H7 (cell line): ENCODE measurements around the gene CFH. TPM values are rescaled to one million over a fixed set of nuclear protein-coding genes. Genes with fewer than 3 reads are reported as not detected.
A peak's percentile ranks its signal among the peaks of the same experiment; 100 is the strongest.

Experiments used
- DNase-seq: peaks from one replicate; pipeline ENCODE4 v3.0.0; 2012
- H3K27me3 ChIP-seq: 2 replicates; pipeline ENCODE4 v1.6.0; 2011; ENCODE audit warnings: mild to moderate bottlenecking, low read length; ENCODE audit not compliant: control insufficient read depth, insufficient read depth
- H3K36me3 ChIP-seq: replicated peaks from 2 replicates; pipeline ENCODE4 v1.5.1; 2011; ENCODE audit warnings: low read length; ENCODE audit not compliant: control insufficient read depth, insufficient read depth
- H3K4me3 ChIP-seq: 2 replicates; pipeline ENCODE4 v1.5.1; 2011; ENCODE audit warnings: low read depth, mild to moderate bottlenecking, control low read depth, low read length, moderate library complexity; ENCODE audit not compliant: insufficient read depth
- total RNA-seq: library from RNA; depleted of rRNA; stranded (reverse); fragments of >200 nt; shearing (Covaris generic); gene quantifications from 2 replicates; pipeline ENCODE4 v1.2.3, GENCODE V29; 2014

Gene CFH
- total RNA-seq, 1 experiment from 2014 or later = not detected

- no peak overlapping the region for H3K4me3 ChIP-seq
- H3K27me3 ChIP-seq = no peaks in the 10 kb centered on the region
- DNase-seq = no peak
- no peaks in the 10 kb centered on the region for H3K36me3 ChIP-seq
Measured at GRCh38 chr1:196651079-196651478, 764 bp upstream of the CFH start.

- Histone ChIP-seq H3K36me3 (no peaks in the 10 kb centered on the region), H3K4me3 (no peak overlapping the region), H3K27me3 (no peaks in the 10 kb centered on the region)
- no peak for DNase-seq
Measured at GRCh38 chr1:196654271-196654670, 2.4 kb downstream of the CFH start.

GRCh38 chr1:196655071-196655470 is 3.2 kb downstream of the CFH start:
- no peaks in the 10 kb centered on the region for H3K36me3 ChIP-seq
- no peak overlapping the region for H3K4me3 ChIP-seq
- DNase-seq = peak; percentile 10
- no peaks in the 10 kb centered on the region for H3K27me3 ChIP-seq

GRCh38 chr1:196655494-196655893 is 3.7 kb downstream of the CFH start:
- H3K27me3 ChIP-seq = no peaks in the 10 kb centered on the region
- no peak for DNase-seq
- H3K36me3 ChIP-seq = no peaks in the 10 kb centered on the region
- no peak overlapping the region for H3K4me3 ChIP-seq

GRCh38 chr1:196659471-196659870 is 7.6 kb downstream of the CFH start:
- Histone ChIP-seq H3K27me3 (no peaks in the 10 kb centered on the region), H3K4me3 (no peak overlapping the region)
- no peak for DNase-seq

GRCh38 chr1:196660272-196660671 is 8.4 kb downstream of the CFH start:
- Histone ChIP-seq H3K36me3 (no peaks in the 10 kb centered on the region), H3K27me3 (no peaks in the 10 kb centered on the region), H3K4me3 (no peak overlapping the region)
- DNase-seq = no peak

More at GRCh38 chr1:196659471-196659870, 7.6 kb downstream of the CFH start:
- no peaks in the 10 kb centered on the region for H3K36me3 ChIP-seq

- DNase-seq = peak; percentile 32
- no peaks in the 10 kb centered on the region for H3K36me3 ChIP-seq
- no peak overlapping the region for H3K4me3 ChIP-seq
- H3K27me3 ChIP-seq = no peaks in the 10 kb centered on the region
Measured at GRCh38 chr1:196660852-196661251, 9.0 kb downstream of the CFH start.

- no peaks in the 10 kb centered on the region for H3K36me3 ChIP-seq
- H3K4me3 ChIP-seq = no peak overlapping the region
- H3K27me3 ChIP-seq = no peaks in the 10 kb centered on the region
- no peak for DNase-seq
Measured at GRCh38 chr1:196661345-196661744, 9.5 kb downstream of the CFH start.

GRCh38 chr1:196667131-196667530 is 15.3 kb downstream of the CFH start:
- no peaks in the 10 kb centered on the region for H3K27me3 ChIP-seq
- no peak for DNase-seq
- H3K4me3 ChIP-seq = no peak overlapping the region
- no peaks in the 10 kb centered on the region for H3K36me3 ChIP-seq

- Histone ChIP-seq H3K36me3 (no peaks in the 10 kb centered on the region), H3K27me3 (no peaks in the 10 kb centered on the region), H3K4me3 (no peak overlapping the region)
- DNase-seq = no peak
Measured at GRCh38 chr1:196669051-196669450, 17.2 kb downstream of the CFH start.

GRCh38 chr1:196669693-196670092 is 17.9 kb downstream of the CFH start:
- Histone ChIP-seq H3K27me3 (no peaks in the 10 kb centered on the region), H3K4me3 (no peak overlapping the region), H3K36me3 (no peaks in the 10 kb centered on the region)
- no peak for DNase-seq

GRCh38 chr1:196674908-196675307 is 23.1 kb downstream of the CFH start:
- Histone ChIP-seq H3K36me3 (no peaks in the 10 kb centered on the region), H3K27me3 (no peaks in the 10 kb centered on the region), H3K4me3 (no peak overlapping the region)
- no peak for DNase-seq

GRCh38 chr1:196677781-196678509 is 26.1 kb downstream of the CFH start:
- no peak overlapping the region for H3K4me3 ChIP-seq
- DNase-seq = no peak
- no peaks in the 10 kb centered on the region for H3K27me3 ChIP-seq
- no peaks in the 10 kb centered on the region for H3K36me3 ChIP-seq

GRCh38 chr1:196678510-196678884 is 26.7 kb downstream of the CFH start:
- Histone ChIP-seq H3K4me3 (no peak overlapping the region), H3K27me3 (no peaks in the 10 kb centered on the region), H3K36me3 (no peaks in the 10 kb centered on the region)
- DNase-seq = no peak

GRCh38 chr1:196680107-196680506 is 28.3 kb downstream of the CFH start:
- Histone ChIP-seq H3K36me3 (no peaks in the 10 kb centered on the region), H3K27me3 (no peaks in the 10 kb centered on the region), H3K4me3 (no peak overlapping the region)
- no peak for DNase-seq

- DNase-seq = no peak
- Histone ChIP-seq H3K36me3 (no peaks in the 10 kb centered on the region), H3K27me3 (no peaks in the 10 kb centered on the region), H3K4me3 (no peak overlapping the region)
Measured at GRCh38 chr1:196684476-196684875, 32.6 kb downstream of the CFH start.
